T-helper 1 cell (primary cell): ENCODE results near the gene TXNL4A.
"Not testable (repeated sequence)": the region's sequence is repeated elsewhere in the genome, so short reads cannot be mapped to it uniquely, and the experiment has no call there.

Experiments
- DNase-seq, 5 donors: peaks; one replicate each; pipeline ENCODE4 v3.0.0-alpha.2; 2012 to 2020
- total RNA-seq, 4 donors: gene quantifications; one replicate each; lab custom pipeline; 2026; lab: John Stamatoyannopoulos, UW

Gene TXNL4A, protein sequence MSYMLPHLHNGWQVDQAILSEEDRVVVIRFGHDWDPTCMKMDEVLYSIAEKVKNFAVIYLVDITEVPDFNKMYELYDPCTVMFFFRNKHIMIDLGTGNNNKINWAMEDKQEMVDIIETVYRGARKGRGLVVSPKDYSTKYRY
- total RNA-seq: 21.7 to 36.3 (median 28.3) reads per million in 4 donors

DNA sequence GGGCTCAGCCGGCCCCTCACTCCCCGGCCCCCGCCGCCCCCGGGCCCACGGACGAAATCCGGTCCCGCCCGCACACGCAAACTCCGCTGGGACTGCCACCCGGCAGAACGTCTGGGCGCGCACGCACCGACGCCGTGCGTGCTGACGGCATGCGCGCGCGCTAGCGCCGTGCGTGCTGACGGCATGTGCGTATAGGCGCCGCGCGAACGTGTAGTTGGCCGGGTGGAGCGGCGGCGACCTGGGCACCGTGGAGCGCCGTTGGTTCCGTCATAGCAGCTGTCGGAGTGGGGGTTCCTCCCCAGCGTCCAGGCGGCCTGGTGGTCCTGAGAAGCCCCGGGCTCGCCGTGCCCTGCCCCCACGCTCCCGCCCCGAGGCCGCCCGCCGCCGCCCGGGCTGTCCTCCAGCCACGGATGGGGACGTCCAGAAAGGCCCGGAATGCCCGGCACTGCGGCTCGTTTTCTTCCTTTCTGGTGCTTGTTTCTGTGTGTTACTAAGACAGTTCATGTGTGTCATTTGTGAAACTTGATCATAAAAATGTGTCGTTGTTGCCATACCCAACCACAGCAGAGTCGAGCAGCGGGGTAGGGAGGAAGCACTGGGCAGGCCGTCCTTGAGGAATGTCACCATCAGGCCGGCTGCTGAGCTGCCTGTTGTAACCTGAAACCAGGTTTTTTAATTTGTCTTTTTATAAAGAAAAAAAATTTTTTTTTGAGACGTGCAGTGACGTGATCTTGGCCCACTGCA, at the start of gene TXNL4A:
TSS of gene TXNL4A (minus strand) at position 113 of the 744 bp plus-strand sequence. CDS start 171 bp downstream, outside the sequence.
- DNase-seq: peak; percentile 60 to 91 (median 73)

DNA sequence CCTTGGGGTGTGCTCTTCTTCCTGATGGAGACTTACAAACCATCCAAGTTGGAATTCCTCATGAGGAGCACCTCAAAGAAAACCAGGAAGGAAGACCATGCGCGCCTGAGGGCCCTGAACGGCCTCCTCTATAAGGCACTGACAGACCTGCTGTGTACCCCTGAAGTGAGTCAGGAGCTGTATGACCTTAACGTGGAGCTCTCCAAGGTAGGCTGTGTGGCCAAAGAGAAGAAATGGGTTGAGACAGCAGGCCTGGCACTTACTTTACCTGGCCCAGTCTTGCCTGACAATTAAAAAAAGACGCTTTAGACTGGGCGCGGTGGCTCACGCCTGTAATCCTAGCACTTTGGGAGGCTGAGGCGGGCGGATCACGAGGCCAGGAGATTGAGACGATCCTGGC, 48.9 kb upstream of the TXNL4A start:
- no peak for DNase-seq

DNA sequence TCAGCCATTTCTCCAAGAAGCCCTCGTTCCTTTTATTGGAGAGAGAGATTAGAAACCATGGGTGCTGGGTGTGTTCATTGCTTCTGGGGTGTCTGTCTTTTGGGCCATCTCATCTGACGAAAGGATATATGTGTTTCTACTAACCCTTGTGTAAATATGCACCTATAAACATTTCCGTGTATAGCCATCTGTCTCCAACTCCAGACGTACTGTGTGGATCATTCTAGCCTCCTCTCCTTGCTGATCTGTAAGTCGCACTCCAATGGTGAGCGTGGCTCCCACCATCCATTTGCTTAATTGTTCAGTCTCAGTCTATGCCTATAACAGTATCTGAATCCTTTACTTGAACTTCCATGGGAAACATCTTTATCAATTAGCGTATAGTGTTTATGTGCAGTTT, 47.6 kb upstream of the TXNL4A start:
- no peak for DNase-seq

DNA sequence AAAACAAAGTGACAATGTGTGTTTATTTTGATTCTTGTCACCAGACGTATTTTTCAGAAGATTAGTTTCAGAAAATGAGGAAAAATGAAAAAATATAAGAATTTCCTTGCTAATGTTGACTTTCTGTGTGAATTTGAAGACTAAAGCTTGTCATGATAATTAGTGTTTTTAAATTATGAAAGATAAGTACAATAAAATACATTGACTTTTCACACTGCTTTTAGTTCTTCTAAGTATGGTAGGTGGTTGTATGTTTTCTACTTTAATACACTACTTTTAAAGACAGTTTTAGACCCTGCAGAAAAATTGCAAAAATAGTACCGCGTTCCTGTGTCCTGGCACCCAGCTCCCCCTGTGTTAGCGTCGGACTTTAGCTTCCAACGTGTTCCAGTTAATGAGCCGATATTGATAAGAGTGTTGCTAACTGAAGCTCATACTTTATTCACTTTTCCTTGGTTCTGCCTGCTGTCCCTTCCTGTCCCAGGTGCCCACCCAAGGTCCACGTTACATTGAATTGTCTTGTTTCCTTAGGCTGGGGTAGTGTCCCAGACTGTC, 46.6 kb upstream of the TXNL4A start:
- no peak for DNase-seq

DNA sequence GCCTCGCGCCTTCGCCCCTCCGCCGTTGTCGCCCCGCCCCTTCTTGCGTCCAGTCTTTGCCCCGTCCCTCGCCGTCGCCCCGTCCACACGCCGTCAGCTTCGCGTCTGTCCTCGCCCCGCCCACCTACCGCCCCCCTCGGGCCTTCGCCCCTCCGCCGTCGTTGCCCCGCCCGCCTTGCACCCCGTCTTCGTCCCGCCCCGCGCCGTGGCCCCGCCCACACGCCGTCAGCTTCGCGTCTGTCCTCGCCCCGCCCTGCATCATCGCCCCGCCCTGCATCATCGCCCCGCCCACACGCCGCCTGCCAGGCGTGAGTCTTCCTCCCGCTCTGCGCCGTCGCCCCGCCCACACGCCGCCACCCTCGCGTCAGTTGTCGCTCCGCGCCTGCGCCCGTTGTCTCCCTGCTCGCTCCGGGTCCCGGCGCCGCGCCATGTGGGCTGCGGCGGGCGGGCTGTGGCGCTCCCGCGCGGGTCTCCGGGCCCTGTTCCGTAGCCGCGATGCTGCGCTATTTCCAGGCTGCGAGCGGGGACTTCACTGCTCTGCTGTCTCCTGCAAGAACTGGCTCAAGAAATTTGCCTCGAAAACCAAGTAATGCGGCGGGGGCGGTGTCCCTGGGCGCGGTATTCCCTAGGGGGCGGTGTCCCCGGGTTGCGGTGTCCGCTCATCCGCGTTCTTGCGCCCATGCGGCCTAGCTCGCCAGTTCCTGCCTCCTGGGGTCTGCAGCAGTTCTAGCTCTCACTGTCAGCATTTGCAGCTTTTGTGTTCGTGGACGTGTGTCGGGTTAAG, 45.9 kb upstream of the TXNL4A start, which contains the start of gene RBFA:
TSS of gene RBFA (plus strand) at position 367 of the 784 bp plus-strand sequence. CDS start at position 429, 62 bp downstream.
- peak; percentile 99 to 100 (median 100) for DNase-seq

DNA sequence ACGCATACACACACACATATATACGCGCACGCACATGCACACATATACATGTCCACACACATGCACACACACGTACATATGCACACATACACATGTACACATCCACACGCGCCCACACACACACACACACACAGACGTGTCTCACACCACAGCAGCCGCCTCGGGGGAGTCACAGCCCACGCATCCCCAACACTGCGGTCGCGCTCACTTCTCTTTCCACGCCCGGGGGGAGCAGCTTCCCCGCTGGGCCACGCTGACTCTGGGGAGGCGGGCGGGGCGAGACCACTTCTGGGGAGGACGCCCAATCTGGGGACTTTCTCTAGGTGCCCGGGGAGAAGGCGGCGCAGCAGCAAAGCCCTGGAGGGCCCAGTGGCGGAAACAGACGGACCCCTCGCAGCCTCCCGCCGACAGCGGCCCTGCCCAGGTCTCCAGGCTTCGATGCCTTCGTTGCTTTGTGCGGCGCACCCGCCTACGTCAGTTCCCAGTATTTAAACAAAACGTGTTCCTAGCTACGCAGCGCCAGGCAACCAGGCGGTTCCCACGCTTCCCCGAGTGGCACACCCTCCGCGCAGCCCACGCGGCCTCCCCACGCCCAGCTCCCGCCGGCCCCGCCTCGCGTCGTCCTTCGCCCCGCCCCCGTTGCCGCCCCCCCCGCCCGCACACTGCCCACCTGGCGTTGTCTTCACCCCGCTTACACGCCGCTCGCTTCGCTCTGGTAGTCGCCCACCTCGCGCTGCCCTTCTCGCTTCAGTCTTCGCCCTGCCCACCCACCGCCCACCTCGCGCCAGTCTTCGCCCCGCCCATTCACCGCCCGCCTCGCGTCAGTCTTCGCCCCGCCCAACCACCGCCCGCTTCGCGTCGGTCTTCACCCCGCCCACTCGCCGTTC, 45.1 kb upstream of the TXNL4A start:
- peak in 4 of 5 donors; percentile 57 to 72 (median 64) for DNase-seq

DNA sequence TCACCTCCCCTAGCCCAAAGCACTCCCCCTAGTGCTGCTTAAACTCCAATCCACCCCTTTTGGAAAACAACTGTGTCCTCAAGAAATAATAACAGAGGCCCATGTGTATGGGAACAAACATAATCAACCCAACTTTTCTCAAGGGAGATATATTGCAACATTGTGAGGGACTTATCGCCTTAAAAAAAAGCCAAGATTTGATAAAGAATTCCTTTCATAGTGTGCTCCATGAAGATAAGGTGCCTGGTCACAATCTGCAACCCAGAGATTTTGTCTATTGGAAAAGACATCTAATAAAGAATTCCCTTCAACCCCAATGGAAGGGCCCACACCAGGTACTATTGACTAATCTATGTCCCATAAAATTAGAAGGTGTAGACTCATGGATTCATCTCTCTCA, 41.3 kb upstream of the TXNL4A start:
- no peak for DNase-seq

DNA sequence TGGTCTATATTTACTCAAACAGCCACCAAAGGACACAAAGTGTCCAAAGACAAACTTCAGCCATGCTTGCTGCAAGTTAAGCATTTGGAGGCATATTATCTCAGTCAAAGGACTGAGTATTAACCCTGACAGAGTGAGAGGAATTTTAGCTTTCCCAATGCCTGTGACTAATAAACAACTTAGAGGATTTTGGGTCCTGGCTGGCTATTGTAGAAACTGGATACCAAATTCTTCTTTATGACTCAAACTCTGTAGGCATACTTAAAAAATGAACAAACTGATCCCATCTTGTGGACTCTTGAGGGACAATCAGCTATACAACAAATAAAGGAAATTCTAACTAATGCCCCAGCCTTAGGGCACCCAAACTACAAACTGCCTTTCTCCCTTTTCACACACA, 39.4 kb upstream of the TXNL4A start:
- not testable (repeated sequence) for DNase-seq

DNA sequence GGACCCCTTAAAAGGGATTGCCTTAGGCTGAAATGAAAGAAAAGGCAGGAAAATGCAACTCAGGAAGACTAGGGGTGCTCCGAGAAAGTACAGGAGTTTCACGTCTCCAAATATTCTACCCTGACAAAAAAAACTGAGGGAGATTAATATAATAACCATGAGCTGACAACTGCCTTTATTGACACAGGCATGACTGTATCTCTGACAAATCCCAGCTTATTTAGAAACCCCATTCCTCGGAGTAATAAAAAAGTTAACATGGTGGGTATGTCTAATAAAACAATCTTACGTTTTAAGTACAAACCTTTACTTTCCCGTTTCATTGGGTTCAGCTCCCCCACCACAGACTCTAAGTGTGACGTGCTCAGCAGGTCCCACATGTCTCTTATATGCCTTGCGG, 38.0 kb upstream of the TXNL4A start:
- DNase-seq: no peak

DNA sequence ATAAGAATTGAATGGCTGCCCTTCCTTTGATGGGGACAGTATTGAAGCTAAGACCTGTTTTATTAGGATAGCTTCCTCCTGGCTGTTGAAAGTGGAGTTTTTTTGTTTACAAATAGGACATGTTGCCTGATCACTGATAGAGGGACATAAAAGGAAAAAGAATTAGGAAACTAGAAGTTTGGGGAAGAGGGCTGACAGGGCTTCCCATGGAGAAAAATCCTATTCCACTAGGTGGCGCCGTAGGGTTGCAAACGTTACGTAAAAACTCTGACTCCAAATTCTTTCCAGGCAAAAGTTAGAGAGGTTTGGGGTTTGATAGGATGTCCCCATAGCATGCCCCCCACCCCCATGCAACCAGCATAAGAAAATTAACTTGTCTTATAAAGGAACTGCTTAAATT, 34.8 kb upstream of the TXNL4A start:
- DNase-seq: no peak

DNA sequence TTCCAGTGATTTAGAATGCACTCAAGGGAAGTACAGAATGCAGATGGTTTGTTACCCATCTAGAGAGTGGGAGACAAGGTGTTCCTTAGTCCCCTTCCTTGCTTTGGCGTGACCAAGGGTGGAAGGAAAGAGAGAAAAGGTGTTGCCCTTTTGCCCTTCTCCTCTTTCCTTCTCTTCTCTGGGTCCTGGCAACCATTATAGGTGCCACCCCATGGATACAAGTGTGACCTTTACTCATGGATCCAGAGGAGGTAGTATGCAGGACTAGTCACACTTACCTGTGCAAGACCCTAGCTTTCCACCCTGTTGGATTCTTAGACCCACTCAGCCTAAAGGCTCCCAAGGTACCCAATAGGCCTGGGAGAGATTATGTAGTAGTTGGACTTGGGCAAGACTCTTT, 34.2 kb upstream of the TXNL4A start:
- DNase-seq: no peak

DNA sequence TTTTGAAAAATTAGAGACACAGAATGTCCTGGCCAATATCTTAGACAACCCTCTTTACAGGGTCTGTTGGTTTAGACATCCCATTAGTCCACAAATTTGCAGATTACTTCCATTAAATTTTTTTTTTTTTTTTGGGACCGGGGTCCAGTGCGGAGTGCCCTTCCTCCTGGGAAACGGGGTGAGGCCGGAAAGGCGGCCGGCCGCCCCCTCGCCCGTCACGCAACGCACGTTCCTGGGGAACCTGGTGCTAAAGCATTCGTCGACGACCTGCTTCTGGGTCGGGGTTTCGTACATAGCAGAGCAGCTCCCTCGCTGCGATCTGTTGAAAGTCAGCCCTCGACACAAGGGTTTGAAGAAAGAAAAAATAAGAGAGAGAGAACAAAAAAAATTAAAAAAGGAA, 24.4 kb upstream of the TXNL4A start:
- no peak for DNase-seq

DNA sequence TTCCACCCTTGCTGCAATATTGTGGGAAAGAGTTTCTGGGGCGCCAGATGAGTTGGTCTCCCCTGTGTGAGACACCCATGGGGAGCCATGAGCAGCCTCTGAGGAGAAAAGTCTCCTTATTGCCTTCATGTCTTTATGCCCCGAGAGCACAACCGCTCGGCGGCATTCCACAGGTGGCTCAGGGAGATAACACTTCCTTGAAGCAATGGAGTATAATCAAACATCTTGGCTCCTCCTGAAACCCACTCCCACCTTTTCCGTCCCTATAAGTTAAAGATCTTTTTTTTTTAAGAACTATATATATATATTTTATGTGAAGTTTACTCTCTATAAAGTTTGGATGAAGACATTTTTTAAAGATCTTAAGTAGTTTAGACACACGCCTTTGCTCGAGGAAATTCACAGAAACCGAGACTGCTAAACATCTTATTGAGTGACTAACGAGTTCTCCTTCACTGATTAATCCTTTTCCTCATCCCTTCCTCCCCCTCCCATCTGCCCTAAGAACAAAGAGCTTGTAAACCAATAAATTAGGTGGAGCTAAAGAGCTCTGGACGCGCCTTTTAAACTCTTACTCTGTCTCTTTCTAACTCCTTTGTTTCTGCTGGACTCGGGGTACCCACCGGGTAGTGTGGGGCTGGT, 23.3 kb upstream of the TXNL4A start:
- DNase-seq: not testable (repeated sequence)

DNA sequence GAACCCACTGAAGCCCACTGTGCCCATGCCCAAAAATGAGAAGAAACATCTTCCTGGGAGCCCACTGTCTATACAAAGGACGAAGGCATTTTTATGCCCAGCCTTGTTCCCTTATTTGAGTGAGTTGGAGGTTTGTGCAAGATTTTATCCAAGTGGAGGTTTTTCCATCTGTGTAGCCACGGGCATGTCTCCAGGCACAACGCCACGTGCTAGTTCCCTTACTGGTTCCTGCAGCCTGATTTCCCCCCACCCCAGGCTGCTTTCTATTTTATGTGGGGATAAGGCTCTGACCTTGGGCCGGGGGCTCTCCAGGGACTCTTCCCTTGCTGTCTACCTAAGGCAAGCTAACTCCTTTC, 22.2 kb upstream of the TXNL4A start:
- no peak for DNase-seq

DNA sequence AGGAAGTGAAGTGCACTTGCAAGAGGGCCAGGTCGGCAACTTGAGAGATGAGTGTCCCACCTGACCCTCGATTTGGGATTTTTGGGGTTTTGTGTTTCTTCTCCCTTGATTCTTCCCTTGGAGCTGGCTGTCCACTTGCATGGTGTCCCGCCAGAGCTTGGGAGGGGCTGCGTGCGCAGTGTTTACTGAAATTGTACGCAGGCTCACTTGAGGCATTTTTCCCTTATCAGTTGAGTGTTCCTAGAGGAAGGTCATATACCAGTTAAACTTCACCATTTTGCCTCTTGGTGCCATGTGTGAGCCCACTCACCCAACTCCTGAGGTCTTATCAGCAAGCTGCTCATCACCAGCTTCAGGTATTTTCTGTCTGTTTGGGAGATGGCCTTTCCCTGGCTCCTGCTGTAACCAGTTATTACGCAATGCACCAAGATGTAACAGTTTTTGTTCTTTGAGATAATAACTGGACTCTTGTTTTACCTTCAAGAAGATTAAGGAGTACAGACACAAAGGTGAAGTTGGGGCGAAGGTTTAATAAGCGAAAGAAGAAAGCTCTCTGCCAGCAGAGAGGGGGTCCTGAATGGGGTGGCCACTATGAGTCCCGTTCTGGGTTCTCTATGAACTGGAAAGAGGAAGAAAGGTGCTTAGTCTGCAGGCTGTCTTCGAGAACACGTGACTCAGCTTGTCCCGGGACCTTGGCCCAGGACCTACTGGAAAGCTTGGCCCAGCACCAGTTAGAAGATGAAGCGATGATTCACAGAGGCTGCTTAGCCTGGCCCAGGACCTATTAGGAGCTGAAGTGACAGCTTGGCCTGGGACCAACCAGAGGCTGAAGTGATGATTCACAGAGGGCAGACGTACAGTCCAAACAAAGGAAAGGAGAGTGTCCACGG, 21.5 kb upstream of the TXNL4A start:
- DNase-seq: no peak

DNA sequence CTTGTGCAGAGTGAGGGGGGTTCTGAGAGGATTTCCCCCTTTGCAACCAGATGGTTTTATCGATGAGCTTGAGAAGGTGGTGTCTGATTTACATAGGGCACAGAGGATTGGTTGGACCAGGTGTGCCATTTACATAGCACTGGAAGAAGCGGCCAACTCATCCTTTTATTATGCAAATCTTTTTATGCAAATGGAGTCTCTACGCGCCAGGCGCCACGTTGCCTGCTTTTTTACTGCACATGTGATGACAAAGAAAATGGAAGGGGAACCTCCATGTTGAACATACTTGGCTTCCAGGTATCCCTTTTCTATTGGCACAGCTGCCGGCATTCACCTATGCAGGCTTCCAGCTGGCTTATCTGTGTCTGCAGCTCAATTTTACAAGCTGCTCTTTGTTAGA, 18.4 kb upstream of the TXNL4A start:
- DNase-seq: no peak

DNA sequence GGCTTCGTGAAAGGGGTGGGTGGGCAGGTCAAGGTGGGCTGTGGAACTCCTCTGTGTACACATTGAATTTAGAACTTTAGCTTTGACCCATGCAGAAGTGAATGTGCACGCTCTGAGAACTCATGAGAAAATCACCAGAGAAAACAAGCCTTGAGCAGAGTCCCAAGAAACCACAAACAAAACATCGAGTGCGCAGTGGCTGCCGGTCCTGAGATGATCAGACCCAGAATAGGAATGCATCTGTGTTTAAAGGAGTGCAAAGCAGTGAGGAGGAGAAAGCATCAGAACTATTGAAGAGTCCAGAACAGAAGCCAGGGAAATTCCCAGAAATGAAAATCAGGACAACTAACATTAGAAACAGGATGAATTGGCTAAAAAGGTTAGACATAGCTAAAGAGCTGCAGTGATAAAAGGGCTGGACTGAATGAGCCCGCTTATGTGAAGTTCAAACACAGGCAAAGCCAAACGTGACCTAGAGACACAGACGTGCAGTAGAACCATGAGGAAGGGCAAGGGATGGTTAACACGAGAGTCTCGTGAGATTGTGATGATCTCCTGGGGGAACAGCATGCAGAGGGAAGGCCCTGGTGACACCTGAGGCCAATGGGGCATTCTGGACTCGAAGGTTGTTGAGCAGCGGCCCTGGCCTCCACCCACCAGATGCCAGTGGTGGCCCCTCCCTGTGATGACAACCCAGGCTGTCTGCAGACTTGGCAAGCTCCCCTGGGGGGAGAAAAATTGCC, 16.4 kb upstream of the TXNL4A start:
- DNase-seq: no peak

DNA sequence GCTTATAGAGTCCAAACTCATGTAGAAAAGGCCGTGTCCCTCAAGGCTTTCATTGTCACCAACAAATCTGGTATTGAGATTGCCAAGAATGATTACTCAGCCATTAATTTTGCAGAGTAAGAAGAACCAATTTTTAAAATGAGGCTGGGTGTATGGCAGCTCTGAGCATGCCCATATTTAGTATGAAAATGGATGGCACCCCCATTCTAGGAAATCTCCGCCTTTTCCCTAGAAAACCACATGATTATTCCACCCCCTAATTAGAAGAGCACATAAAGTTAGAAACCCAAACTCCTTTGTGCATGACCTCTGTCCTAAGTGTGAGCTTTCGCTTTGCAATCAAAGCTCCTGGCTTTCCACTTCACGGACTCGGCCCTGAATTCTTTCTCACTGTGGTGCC, 14.1 kb upstream of the TXNL4A start:
- no peak for DNase-seq

DNA sequence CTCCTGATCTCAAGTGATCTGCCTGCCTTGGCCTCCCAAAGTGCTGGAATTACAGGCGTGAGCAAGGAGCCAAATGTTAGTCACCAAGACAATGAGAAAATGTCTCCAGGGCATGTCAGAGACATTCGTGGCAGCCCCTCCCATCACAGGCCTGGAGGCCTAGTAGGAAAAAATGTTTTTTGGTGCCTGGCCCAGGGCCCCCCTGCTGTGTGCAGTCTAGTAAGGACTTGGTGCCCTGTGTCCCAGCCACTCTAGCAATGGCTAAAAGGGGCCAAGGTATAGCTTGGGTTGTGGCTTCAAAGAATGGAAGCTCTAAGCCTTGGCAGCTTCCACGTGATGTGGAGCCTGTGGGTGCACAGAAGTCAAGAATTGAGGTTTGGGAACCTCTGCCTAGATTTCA, 12.5 kb upstream of the TXNL4A start:
- no peak for DNase-seq

DNA sequence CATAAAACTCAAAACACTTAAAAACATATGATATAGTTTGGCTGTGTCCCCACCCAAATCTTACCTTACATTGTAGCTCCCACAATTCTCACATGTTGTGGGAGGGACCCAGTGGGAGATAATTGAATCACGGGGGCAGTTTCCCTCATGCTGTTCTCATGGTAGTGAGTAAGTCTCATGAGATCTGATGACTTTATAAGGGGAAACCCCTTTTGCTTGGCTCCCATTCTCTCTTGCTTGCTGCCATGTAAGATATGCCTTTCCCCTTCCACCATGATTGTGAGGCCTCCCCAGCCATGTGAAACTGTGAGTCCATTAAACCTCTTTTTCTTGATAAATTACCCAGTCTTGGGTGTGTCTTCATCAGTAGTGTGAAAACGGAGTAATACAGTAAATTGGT, 11.3 kb upstream of the TXNL4A start:
- not testable (repeated sequence) for DNase-seq
